Fibroblast of villous mesenchyme (primary cell): ENCODE data around the gene ARPC1A. TPM values are rescaled to one million over a fixed set of nuclear protein-coding genes. Genes with fewer than 3 reads are reported as not detected.

Experiments
- DNase-seq: peaks from one replicate; pipeline ENCODE4 v3.0.0-alpha.2; 2010; ENCODE audit warnings: low read depth
- H3K4me3 ChIP-seq: 2 replicates; pipeline ENCODE4 v1.5.1; 2011; ENCODE audit warnings: low read depth, mild to moderate bottlenecking, low read length
- total RNA-seq: library from RNA; depleted of rRNA; stranded (reverse); fragments of >200 nt; gene quantifications from 2 replicates; pipeline ENCODE4 v1.2.3, GENCODE V29; 2012
- TF ChIP-seq, protein P1 (sequence below): IDR thresholded peaks from 2 replicates; pipeline ENCODE4 v1.5.1; 2012; ENCODE audit warnings: low read depth, mild to moderate bottlenecking, low read length; ENCODE audit not compliant: insufficient read depth

Gene ARPC1A
- total RNA-seq, 1 donor = 158 TPM

DNA sequence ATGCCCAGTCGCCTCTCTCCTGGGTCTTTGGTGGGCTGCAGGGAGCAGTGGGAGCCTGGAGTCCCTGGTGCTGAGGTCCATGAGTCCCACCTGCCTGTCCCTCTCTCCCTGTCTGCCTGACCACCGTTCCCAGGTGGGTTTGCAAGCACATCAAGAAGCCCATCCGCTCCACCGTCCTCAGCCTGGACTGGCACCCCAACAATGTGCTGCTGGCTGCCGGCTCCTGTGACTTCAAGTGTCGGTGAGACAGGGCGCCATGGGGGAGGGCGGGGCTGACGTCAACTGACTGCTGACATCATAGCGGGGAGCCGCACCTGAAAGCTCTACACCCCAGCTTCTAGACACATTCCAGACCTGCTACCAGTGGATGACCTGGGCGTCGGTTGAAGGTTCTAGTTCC, 64.1 kb downstream of the ARPC1A start:
- H3K4me3 ChIP-seq = no peak overlapping the region
- no peak for DNase-seq
- TF ChIP-seq, protein P1, sequence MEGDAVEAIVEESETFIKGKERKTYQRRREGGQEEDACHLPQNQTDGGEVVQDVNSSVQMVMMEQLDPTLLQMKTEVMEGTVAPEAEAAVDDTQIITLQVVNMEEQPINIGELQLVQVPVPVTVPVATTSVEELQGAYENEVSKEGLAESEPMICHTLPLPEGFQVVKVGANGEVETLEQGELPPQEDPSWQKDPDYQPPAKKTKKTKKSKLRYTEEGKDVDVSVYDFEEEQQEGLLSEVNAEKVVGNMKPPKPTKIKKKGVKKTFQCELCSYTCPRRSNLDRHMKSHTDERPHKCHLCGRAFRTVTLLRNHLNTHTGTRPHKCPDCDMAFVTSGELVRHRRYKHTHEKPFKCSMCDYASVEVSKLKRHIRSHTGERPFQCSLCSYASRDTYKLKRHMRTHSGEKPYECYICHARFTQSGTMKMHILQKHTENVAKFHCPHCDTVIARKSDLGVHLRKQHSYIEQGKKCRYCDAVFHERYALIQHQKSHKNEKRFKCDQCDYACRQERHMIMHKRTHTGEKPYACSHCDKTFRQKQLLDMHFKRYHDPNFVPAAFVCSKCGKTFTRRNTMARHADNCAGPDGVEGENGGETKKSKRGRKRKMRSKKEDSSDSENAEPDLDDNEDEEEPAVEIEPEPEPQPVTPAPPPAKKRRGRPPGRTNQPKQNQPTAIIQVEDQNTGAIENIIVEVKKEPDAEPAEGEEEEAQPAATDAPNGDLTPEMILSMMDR = no peak

- TF ChIP-seq, protein P1 = no peak
- DNase-seq = no peak
- H3K4me3 ChIP-seq = no peak overlapping the region
Observed at GRCh38 chr7:99390941-99391602, 65.4 kb downstream of the ARPC1A start.

DNA sequence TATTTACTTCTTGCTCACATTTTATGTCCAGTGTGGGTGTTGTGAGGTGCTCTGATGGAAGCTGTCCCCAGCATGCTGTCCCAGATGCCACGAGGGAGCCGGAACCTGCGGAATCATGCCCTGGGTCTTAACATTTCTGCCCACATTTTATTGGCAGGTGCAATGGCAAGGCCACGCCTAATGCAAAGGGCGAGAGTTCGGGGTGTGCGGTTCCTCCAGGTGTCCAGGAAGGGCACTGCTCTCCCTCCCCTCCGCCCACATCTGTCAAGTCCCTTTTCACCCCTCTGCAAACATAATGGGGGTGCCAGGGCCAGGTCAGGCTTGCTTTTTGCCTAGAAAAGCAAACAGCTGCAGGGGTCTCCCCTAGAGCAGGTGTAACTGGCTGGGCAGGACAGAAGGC, 66.3 kb downstream of the ARPC1A start:
- H3K4me3 ChIP-seq = no peak overlapping the region
- no peak for DNase-seq
- TF ChIP-seq, protein P1 = no peak

DNA sequence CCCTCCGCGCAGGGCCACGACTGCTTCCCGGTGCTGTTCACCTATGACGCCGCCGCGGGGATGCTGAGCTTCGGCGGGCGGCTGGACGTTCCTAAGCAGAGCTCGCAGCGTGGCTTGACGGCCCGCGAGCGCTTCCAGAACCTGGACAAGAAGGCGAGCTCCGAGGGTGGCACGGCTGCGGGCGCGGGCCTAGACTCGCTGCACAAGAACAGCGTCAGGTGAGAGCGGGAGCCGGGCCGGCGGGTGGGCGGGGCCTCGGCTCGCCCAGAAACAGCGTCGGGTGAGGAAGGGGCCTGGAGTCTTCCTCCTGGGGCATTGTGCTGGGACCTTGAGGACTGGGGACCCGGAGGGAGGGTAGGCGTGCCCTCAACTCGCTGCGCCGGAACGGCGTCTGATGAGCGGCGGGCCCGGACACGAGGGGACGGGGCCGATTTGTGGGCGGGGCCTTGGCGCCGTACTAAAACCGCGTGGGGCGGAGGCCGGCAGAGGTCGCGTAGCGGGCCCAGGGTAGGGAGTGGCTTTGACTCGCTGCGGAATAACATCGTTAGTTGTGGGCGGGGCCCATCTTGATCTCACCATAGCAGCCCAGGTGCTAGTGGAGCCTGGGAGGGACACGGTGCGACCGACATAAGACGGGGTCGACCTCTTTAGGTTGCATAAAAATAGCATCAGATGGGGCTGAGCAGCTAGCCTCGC, 67.1 kb downstream of the ARPC1A start:
- peak overlapping the region; percentile 41 for H3K4me3 ChIP-seq
- peak; percentile 60 for DNase-seq
- TF ChIP-seq, protein P1 = no peak

GRCh38 chr7:99393355-99394187, 67.9 kb downstream of the ARPC1A start:
- no peak for DNase-seq
- H3K4me3 ChIP-seq = peak overlapping the region; percentile 41

GRCh38 chr7:99394188-99394502, 68.4 kb downstream of the ARPC1A start:
- no peak overlapping the region for H3K4me3 ChIP-seq
- TF ChIP-seq, protein P1 = no peak
- no peak for DNase-seq

More at GRCh38 chr7:99393355-99394187, 67.9 kb downstream of the ARPC1A start:
- TF ChIP-seq, protein P1 = no peak
